ENCODE measurements around the gene NPTX1.

The NPTX1 gene

GRCh38 chr17:80520810-80521455, 44.5 kb upstream of the NPTX1 start:
- Histone ChIP-seq H2BK5ac (ENCODE audit: low read depth, low read length, poor library complexity, severe bottlenecking) (no peak overlapping the region), H3K14ac (ENCODE audit: low read length in 2 of 2) (peak overlapping the region in 1 of 2 experiments; percentile 19), H3K4me3 (ENCODE audit: insufficient read depth in 1 of 2, low read depth in 1 of 2, low read length in 2 of 2) (no peak overlapping the region), H3K4me2 (ENCODE audit: low read length, poor library complexity, severe bottlenecking) (no peak overlapping the region), H3K27ac (ENCODE audit: low read length, poor library complexity, severe bottlenecking) (no peak overlapping the region), H3K27me3 (ENCODE audit: control insufficient read depth in 1 of 2, insufficient read depth in 1 of 2, low read length in 2 of 2) (peaks cover 4 to 53% of the 10 kb centered on the region in 2 experiments), H2AK5ac (ENCODE audit: low read length, severe bottlenecking) (no peak overlapping the region), H2BK12ac (ENCODE audit: low read length in 2 of 2) (no peak overlapping the region), H4K8ac (ENCODE audit: low read length) (no peak overlapping the region), H3K4me1 (ENCODE audit: control insufficient read depth, insufficient read depth, low read depth, low read length) (peaks cover 4% of the 10 kb centered on the region), H3K4ac (ENCODE audit: low read depth in 1 of 2, low read length in 2 of 2) (no peak overlapping the region), H3K9me3 (ENCODE audit: control insufficient read depth, low read length) (peaks cover 3% of the 10 kb centered on the region), H3K23ac (ENCODE audit: low read length in 2 of 2) (no peak overlapping the region), H2BK120ac (ENCODE audit: low read depth, low read length) (no peak overlapping the region), H2AFZ (ENCODE audit: low read depth, low read length) (no peak overlapping the region), H3K36me3 (ENCODE audit: control insufficient read depth in 1 of 2, insufficient read depth in 2 of 2, low read depth in 1 of 2, low read length in 2 of 2) (no peaks in the 10 kb centered on the region), H3K79me1 (replicated peaks; ENCODE audit: low read length, poor library complexity, severe bottlenecking) (no peaks in the 10 kb centered on the region), H2BK15ac (ENCODE audit: low read depth, poor library complexity, severe bottlenecking) (no peak overlapping the region), H3K18ac (ENCODE audit: low read depth in 1 of 2, low read length in 2 of 2) (no peak overlapping the region), H3K9ac (ENCODE audit: low read length) (no peak overlapping the region), H4K91ac (ENCODE audit: low read length) (no peak overlapping the region)
- 72% methylated on average over 10 of the region's 10 CpGs for WGBS
- no peak for DNase-seq

- H3K4me1 ChIP-seq (ENCODE audit: control insufficient read depth, insufficient read depth, low read depth, low read length), result peaks cover 1% of the 10 kb centered on the region
- no peak overlapping the region for H3K18ac ChIP-seq (ENCODE audit: low read depth in 1 of 2, low read length in 2 of 2)
- H2BK120ac ChIP-seq (ENCODE audit: low read depth, low read length), result no peak overlapping the region
- H2BK5ac ChIP-seq (ENCODE audit: low read depth, low read length, poor library complexity, severe bottlenecking), result no peak overlapping the region
- no peak overlapping the region for H3K9ac ChIP-seq (ENCODE audit: low read length)
- H4K91ac ChIP-seq (ENCODE audit: low read length), result no peak overlapping the region
- H2BK15ac ChIP-seq (ENCODE audit: low read depth, poor library complexity, severe bottlenecking), result no peak overlapping the region
- H2BK12ac ChIP-seq (ENCODE audit: low read length in 2 of 2), result no peak overlapping the region
- H2AFZ ChIP-seq (ENCODE audit: low read depth, low read length), result no peak overlapping the region
- no peak overlapping the region for H4K8ac ChIP-seq (ENCODE audit: low read length)
- H2AK5ac ChIP-seq (ENCODE audit: low read length, severe bottlenecking), result no peak overlapping the region
- no peak overlapping the region for H3K4ac ChIP-seq (ENCODE audit: low read depth in 1 of 2, low read length in 2 of 2)
- no peak overlapping the region for H3K4me2 ChIP-seq (ENCODE audit: low read length, poor library complexity, severe bottlenecking)
- H3K14ac ChIP-seq (ENCODE audit: low read length in 2 of 2), result no peak overlapping the region
- no peaks in the 10 kb centered on the region for H3K79me1 ChIP-seq (replicated peaks; ENCODE audit: low read length, poor library complexity, severe bottlenecking)
- no peaks in the 10 kb centered on the region for H3K36me3 ChIP-seq (ENCODE audit: control insufficient read depth in 1 of 2, insufficient read depth in 2 of 2, low read depth in 1 of 2, low read length in 2 of 2)
- H3K9me3 ChIP-seq (ENCODE audit: control insufficient read depth, low read length), result peaks cover 3% of the 10 kb centered on the region
- no peak overlapping the region for H3K23ac ChIP-seq (ENCODE audit: low read length in 2 of 2)
- H3K27me3 ChIP-seq (ENCODE audit: control insufficient read depth in 1 of 2, insufficient read depth in 1 of 2, low read length in 2 of 2), result peaks cover 4 to 41% of the 10 kb centered on the region in 2 experiments
- no peak overlapping the region for H3K4me3 ChIP-seq (ENCODE audit: insufficient read depth in 1 of 2, low read depth in 1 of 2, low read length in 2 of 2)
- peak; percentile 35 for DNase-seq
- WGBS, result 37% methylated on average over 7 of the region's 7 CpGs
- no peak overlapping the region for H3K27ac ChIP-seq (ENCODE audit: low read length, poor library complexity, severe bottlenecking)
Measured at GRCh38 chr17:80519091-80519781, 42.8 kb upstream of the NPTX1 start.

- no peak overlapping the region for H4K91ac ChIP-seq (ENCODE audit: low read length)
- H2BK15ac ChIP-seq (ENCODE audit: low read depth, poor library complexity, severe bottlenecking), result no peak overlapping the region
- H2AK5ac ChIP-seq (ENCODE audit: low read length, severe bottlenecking), result no peak overlapping the region
- H3K4ac ChIP-seq (ENCODE audit: low read depth in 1 of 2, low read length in 2 of 2), result no peak overlapping the region
- H3K4me2 ChIP-seq (ENCODE audit: low read length, poor library complexity, severe bottlenecking), result no peak overlapping the region
- no peak overlapping the region for H3K27ac ChIP-seq (ENCODE audit: low read length, poor library complexity, severe bottlenecking)
- H2BK5ac ChIP-seq (ENCODE audit: low read depth, low read length, poor library complexity, severe bottlenecking), result no peak overlapping the region
- H4K8ac ChIP-seq (ENCODE audit: low read length), result no peak overlapping the region
- peaks cover 4 to 34% of the 10 kb centered on the region in 2 experiments for H3K27me3 ChIP-seq (ENCODE audit: control insufficient read depth in 1 of 2, insufficient read depth in 1 of 2, low read length in 2 of 2)
- H3K18ac ChIP-seq (ENCODE audit: low read depth in 1 of 2, low read length in 2 of 2), result no peak overlapping the region
- peaks cover 3% of the 10 kb centered on the region for H3K9me3 ChIP-seq (ENCODE audit: control insufficient read depth, low read length)
- no peak for DNase-seq
- no peak overlapping the region for H3K9ac ChIP-seq (ENCODE audit: low read length)
- H3K79me1 ChIP-seq (replicated peaks; ENCODE audit: low read length, poor library complexity, severe bottlenecking), result no peaks in the 10 kb centered on the region
- no peak overlapping the region for H2BK12ac ChIP-seq (ENCODE audit: low read length in 2 of 2)
- no peak overlapping the region for H3K14ac ChIP-seq (ENCODE audit: low read length in 2 of 2)
- peaks cover 4% of the 10 kb centered on the region for H3K4me1 ChIP-seq (ENCODE audit: control insufficient read depth, insufficient read depth, low read depth, low read length)
- no peak overlapping the region for H3K4me3 ChIP-seq (ENCODE audit: insufficient read depth in 1 of 2, low read depth in 1 of 2, low read length in 2 of 2)
- no peak overlapping the region for H2BK120ac ChIP-seq (ENCODE audit: low read depth, low read length)
- no peaks in the 10 kb centered on the region for H3K36me3 ChIP-seq (ENCODE audit: control insufficient read depth in 1 of 2, insufficient read depth in 2 of 2, low read depth in 1 of 2, low read length in 2 of 2)
- 23% methylated on average over 1 of the region's 1 CpG for WGBS
- H2AFZ ChIP-seq (ENCODE audit: low read depth, low read length), result no peak overlapping the region
- H3K23ac ChIP-seq (ENCODE audit: low read length in 2 of 2), result no peak overlapping the region
Measured at GRCh38 chr17:80518392-80518791, 42.0 kb upstream of the NPTX1 start.

GRCh38 chr17:80517641-80518040, 41.2 kb upstream of the NPTX1 start:
- Histone ChIP-seq H3K14ac (ENCODE audit: low read length in 2 of 2) (no peak overlapping the region), H4K91ac (ENCODE audit: low read length) (no peak overlapping the region), H3K36me3 (ENCODE audit: control insufficient read depth in 1 of 2, insufficient read depth in 2 of 2, low read depth in 1 of 2, low read length in 2 of 2) (no peaks in the 10 kb centered on the region), H3K9me3 (ENCODE audit: control insufficient read depth, low read length) (no peaks in the 10 kb centered on the region), H4K8ac (ENCODE audit: low read length) (no peak overlapping the region), H3K27ac (ENCODE audit: low read length, poor library complexity, severe bottlenecking) (no peak overlapping the region), H3K79me1 (replicated peaks; ENCODE audit: low read length, poor library complexity, severe bottlenecking) (no peaks in the 10 kb centered on the region), H2BK12ac (ENCODE audit: low read length in 2 of 2) (no peak overlapping the region), H2BK15ac (ENCODE audit: low read depth, poor library complexity, severe bottlenecking) (no peak overlapping the region), H3K4ac (ENCODE audit: low read depth in 1 of 2, low read length in 2 of 2) (no peak overlapping the region), H2AK5ac (ENCODE audit: low read length, severe bottlenecking) (no peak overlapping the region), H2BK120ac (ENCODE audit: low read depth, low read length) (no peak overlapping the region), H3K4me1 (ENCODE audit: control insufficient read depth, insufficient read depth, low read depth, low read length) (peaks cover 8% of the 10 kb centered on the region), H3K27me3 (ENCODE audit: control insufficient read depth in 1 of 2, insufficient read depth in 1 of 2, low read length in 2 of 2) (peaks cover 4 to 26% of the 10 kb centered on the region in 2 experiments), H2AFZ (ENCODE audit: low read depth, low read length) (no peak overlapping the region), H2BK5ac (ENCODE audit: low read depth, low read length, poor library complexity, severe bottlenecking) (no peak overlapping the region), H3K9ac (ENCODE audit: low read length) (no peak overlapping the region), H3K4me2 (ENCODE audit: low read length, poor library complexity, severe bottlenecking) (no peak overlapping the region), H3K18ac (ENCODE audit: low read depth in 1 of 2, low read length in 2 of 2) (no peak overlapping the region), H3K4me3 (ENCODE audit: insufficient read depth in 1 of 2, low read depth in 1 of 2, low read length in 2 of 2) (no peak overlapping the region), H3K23ac (ENCODE audit: low read length in 2 of 2) (no peak overlapping the region)
- no peak for DNase-seq
- WGBS, result 86% methylated on average over 3 of the region's 3 CpGs

All from mesenchymal stem cell (in vitro differentiated cells and primary cell).